GM19035 (cell line): Measurements from ENCODE around the gene MLLT3.

Source experiments
- ATAC-seq: cut with Tn5 transposase; IDR thresholded peaks from one replicate; pipeline ENCODE4 v1.9.1; 2021; ENCODE audit not compliant: unreplicated experiment

The MLLT3 gene

GRCh38 chr9:20436476-20437195 lies 185.7 kb downstream of the MLLT3 start:
- no peak for ATAC-seq

- ATAC-seq, result no peak
Observed at GRCh38 chr9:20428976-20429375, 193.3 kb downstream of the MLLT3 start.

- ATAC-seq, result no peak
Observed at GRCh38 chr9:20427359-20427758, 194.9 kb downstream of the MLLT3 start.

- ATAC-seq, result peak; percentile 85
Observed at GRCh38 chr9:20426019-20426418, 196.3 kb downstream of the MLLT3 start.

GRCh38 chr9:20419533-20419932 lies 202.8 kb downstream of the MLLT3 start:
- no peak for ATAC-seq

GRCh38 chr9:20418485-20418884 lies 203.8 kb downstream of the MLLT3 start:
- ATAC-seq, result no peak

GRCh38 chr9:20417373-20418080 lies 204.8 kb downstream of the MLLT3 start:
- ATAC-seq, result no peak

- ATAC-seq, result no peak
Observed at GRCh38 chr9:20414150-20414549, 208.1 kb downstream of the MLLT3 start.

GRCh38 chr9:20409321-20410092 lies 212.8 kb downstream of the MLLT3 start:
- no peak for ATAC-seq

- no peak for ATAC-seq
Observed at GRCh38 chr9:20408513-20408912, 213.8 kb downstream of the MLLT3 start.

GRCh38 chr9:20407013-20407412 lies 215.3 kb downstream of the MLLT3 start:
- no peak for ATAC-seq

- ATAC-seq, result no peak
Observed at GRCh38 chr9:20406344-20406743, 216.0 kb downstream of the MLLT3 start.

GRCh38 chr9:20405616-20406015 lies 216.7 kb downstream of the MLLT3 start:
- no peak for ATAC-seq

GRCh38 chr9:20405078-20405477 lies 217.2 kb downstream of the MLLT3 start:
- no peak for ATAC-seq

- ATAC-seq, result no peak
Observed at GRCh38 chr9:20404192-20404813, 218.0 kb downstream of the MLLT3 start.

GRCh38 chr9:20403346-20403745 lies 219.0 kb downstream of the MLLT3 start:
- no peak for ATAC-seq

GRCh38 chr9:20402273-20402875 lies 219.9 kb downstream of the MLLT3 start:
- ATAC-seq, result no peak

GRCh38 chr9:20398536-20399338 lies 223.6 kb downstream of the MLLT3 start:
- no peak for ATAC-seq

GRCh38 chr9:20397348-20397747 lies 225.0 kb downstream of the MLLT3 start:
- ATAC-seq, result no peak

GRCh38 chr9:20396509-20396908 lies 225.8 kb downstream of the MLLT3 start:
- no peak for ATAC-seq
